OCI-LY1 (cell line): ENCODE results near the gene TSC1.

Source experiments
- CTCF ChIP-seq: fragments of 200-600 bp; sonication (generic), shearing (Covaris generic); IDR thresholded peaks from 2 replicates; pipeline ENCODE4 v1.5.1; 2017; ENCODE audit warnings: mild to moderate bottlenecking, antibody characterized with exemption, low read length, moderate library complexity, mixed read lengths
- EZH2 ChIP-seq: fragments of 200-600 bp; sonication (generic), shearing (Covaris generic); IDR thresholded peaks from 2 replicates; pipeline ENCODE4 v1.8.0; 2017; ENCODE audit warnings: borderline replicate concordance, mixed run types, mild to moderate bottlenecking, antibody characterized with exemption, low read length, moderate library complexity, mixed read lengths

DNA sequence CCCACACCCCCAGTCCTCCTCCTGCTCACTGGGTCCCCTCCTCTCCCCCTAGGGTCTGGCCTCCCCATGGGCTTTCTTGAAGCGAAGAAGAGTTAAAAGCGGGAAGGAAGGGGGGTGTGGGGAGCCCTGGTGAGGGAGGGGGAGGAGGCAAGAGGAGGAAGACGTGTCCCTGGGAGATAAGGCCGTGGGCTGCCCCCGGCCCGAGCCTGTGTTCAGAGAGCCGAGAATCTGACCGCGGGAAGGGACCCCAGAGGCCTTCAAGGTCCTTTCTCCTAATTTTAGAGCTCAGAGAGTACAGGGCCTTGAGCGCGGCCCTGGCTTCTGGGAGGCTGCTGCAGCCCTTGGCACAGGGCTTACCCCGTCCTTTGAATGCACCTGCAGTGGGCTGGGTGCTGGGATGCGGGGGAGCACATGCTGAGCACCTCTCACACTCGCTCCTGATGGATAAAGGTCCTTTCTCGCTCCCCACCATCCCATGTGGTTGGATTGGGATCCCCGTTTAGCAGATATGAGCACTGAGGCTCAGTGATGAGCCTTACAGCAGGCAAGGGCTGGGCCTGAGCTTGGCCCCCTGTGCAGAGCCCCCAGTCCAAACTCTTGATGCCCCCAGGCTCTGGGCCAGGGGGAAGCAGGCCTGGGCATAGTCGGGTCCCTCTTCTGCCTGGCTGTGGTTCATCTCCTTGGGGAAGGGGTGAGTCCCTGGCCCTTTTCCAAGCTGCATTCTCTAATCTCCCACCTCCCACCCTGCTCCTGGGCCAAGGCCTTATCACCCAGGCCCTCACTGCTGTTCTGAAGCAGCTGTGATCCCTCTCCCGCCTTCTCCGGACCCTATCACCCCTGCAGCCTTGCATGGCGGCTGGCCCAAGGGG lies 40.0 kb upstream of the TSC1 start:
- TF ChIP-seq CTCF (no peak), EZH2 (no peak)
